HG02759 (cell line): Measurements from ENCODE around the gene ARHGEF11.
A peak's percentile ranks its signal among the peaks of the same experiment; 100 is the strongest.
"Not testable (repeated sequence)": the region's sequence is repeated elsewhere in the genome, so short reads cannot be mapped to it uniquely, and the experiment has no call there.

Experiments used
- ATAC-seq: cut with Tn5 transposase; IDR thresholded peaks from one replicate; pipeline ENCODE4 v1.9.1; 2021; ENCODE audit warnings: mild to moderate bottlenecking, moderate library complexity; ENCODE audit not compliant: unreplicated experiment

The ARHGEF11 gene, protein sequence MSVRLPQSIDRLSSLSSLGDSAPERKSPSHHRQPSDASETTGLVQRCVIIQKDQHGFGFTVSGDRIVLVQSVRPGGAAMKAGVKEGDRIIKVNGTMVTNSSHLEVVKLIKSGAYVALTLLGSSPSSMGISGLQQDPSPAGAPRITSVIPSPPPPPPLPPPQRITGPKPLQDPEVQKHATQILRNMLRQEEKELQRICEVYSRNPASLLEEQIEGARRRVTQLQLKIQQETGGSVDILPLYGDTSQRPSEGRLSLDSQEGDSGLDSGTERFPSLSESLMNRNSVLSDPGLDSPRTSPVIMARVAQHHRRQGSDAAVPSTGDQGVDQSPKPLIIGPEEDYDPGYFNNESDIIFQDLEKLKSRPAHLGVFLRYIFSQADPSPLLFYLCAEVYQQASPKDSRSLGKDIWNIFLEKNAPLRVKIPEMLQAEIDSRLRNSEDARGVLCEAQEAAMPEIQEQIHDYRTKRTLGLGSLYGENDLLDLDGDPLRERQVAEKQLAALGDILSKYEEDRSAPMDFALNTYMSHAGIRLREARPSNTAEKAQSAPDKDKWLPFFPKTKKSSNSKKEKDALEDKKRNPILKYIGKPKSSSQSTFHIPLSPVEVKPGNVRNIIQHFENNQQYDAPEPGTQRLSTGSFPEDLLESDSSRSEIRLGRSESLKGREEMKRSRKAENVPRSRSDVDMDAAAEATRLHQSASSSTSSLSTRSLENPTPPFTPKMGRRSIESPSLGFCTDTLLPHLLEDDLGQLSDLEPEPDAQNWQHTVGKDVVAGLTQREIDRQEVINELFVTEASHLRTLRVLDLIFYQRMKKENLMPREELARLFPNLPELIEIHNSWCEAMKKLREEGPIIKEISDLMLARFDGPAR (N-terminal part only)

DNA sequence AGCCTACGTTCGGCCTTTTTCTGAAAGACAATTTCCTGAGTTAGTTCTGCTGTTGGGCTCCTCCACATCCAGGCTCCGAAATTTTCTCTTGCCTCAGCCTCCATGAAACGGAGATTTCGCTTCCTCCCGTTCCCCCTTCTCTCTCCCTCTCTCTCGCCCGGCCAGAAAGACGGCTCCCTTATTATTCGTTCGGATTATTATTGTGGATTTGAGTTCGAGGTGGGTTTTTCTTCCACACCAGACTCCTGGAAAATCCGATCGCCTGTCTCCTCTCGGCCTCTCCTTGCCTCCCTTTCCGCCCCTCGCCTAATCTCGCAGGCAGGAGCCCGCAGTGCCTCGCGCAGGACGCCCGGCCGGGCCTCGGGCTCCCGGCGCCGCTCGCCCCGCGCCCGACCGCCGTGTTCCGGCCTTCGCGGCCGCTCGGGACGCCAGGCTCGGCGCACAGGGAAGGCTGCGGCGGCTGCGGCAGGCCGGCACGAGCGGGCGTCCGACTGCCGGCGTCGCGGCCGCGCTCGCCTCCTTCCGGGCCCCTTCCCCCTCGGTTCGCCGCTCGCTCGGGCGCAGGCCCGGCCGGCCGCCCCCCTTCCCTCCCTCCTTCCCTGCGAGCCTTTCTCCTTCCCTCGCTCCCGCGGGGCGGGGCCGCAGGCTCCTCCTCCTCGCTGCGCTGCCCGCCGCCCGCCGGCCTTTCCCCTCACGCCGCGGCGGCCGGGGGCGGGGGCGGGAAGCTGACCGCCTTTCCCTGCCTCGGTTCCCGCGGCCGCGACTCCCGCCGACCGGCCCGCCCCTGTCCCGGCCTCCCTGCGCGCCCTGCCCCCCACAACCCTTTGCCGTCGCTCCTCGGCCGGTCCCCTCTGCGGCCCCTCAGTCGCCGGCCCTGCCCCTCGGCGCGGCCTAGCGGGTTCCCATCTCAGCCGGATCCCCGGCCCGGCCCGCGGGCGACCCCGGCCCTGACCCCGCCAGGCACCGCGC is at the start of gene ARHGEF11:
ARHGEF11 (minus strand) TSS at position 493 of the 969 bp plus-strand sequence. CDS start 1,412 bp downstream, outside the sequence.
- ATAC-seq, result peak; percentile 66

GRCh38 chr1:157095091-157095490 is 49.5 kb upstream of the ARHGEF11 start:
- no peak for ATAC-seq

DNA sequence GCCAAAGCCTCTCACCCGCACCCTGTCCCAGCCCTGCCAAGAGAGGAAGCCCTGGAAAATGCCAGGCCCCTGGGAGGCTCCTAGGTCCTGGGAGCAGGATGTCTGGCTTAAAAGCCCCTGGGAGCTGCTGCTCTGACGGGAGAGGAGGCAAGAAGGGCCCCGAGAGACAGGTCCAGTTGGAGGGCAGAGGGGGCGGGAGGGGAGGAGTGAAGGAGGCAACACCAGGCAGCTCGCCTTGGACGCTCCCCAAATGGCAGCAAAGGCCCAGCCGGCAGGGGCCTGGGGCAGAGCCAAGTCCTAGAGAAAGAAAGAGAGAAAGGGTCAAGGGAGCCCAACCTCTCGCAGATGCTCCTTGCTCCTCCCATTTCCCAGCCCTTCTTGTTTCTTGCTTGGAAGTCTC is 47.3 kb upstream of the ARHGEF11 start:
- ATAC-seq, result no peak

DNA sequence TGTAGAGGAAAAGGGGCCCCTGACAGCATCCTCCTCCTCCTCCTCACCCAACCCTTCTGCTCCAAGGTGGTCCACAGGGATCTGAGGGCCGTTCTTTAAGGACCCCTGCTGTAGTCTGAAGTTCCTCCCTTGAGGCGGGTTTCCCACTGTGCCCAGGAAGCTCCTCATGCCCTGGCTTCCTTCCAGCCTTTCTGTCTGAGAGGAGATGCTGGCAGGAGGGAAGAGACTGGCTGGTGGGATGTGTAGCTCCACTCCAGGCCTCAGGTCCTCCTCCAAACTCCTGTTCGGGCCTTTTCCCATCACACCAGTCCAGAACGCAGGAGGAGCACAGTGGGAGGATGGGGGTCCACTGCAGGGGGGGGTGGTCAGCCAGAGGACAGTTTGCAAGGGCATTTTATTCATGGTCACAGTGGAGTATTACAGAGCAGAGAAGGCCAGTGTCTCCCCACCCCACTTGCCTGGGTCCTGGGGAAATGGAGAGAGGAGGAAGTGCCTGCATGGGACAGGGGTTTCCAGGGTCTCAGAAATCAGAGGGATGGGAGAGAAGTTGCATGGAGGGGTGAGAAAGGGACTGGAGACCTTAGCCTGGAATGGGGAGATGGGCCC is 46.2 kb upstream of the ARHGEF11 start:
- ATAC-seq, result no peak

DNA sequence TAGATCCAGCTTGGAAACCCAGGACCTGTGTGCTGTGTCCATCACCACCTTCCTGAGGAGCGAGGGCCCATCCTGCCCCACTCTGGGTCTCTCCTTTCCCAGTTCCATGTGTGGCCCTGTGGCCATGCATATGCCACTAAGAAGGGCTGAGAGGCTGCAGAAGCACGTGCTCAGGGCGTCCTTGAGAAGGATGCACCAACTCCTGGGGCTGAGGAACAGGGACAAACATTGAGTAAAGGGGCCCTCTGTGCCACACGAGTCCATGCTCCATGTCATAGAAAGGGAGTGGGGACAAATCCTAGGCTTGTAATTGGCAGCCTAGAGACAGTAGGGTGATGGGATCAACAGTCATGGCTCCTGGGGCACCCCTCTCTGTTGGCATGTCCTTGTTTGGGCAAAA is 45.6 kb upstream of the ARHGEF11 start:
- ATAC-seq, result no peak

DNA sequence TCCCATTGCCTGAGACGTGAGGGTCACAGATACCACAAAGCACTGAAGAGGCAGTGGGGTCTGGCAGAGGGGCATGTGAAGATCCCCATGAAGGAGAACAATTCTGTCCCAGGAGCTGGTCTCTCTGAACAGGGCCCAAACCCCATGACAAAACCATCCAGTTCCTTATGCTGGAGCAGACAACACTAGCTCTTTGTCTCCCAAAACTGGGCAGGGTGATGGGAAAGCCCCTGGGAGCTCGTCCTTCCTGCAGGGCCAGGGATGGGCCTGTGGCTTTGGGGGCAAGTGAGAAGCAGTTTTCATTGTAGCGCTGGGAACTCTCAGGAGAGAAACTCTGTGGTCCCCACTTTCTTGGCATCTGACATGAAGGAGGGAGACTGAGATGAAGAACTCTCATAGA is 45.2 kb upstream of the ARHGEF11 start:
- no peak for ATAC-seq

GRCh38 chr1:157090196-157090647 is 44.7 kb upstream of the ARHGEF11 start:
- no peak for ATAC-seq

DNA sequence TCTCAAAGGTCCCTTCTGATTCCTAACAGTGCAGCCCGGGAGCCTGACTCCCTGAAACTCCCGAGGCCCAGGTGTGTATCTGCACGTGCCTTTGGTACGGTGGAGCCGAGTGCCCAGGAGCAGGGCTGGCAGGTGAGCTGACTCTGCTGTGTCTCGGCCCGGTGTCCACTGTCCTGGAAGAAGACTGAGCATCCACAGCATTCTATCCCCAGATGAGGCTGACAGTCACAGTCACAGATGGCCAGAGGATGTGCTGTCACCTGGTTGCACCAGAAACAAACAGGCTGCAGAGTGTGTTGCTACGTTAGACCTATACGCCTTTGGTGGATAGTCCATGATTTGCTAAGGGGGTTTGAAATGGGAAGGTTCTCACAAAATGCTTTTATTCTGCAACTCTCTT is 44.2 kb upstream of the ARHGEF11 start:
- ATAC-seq, result no peak

DNA sequence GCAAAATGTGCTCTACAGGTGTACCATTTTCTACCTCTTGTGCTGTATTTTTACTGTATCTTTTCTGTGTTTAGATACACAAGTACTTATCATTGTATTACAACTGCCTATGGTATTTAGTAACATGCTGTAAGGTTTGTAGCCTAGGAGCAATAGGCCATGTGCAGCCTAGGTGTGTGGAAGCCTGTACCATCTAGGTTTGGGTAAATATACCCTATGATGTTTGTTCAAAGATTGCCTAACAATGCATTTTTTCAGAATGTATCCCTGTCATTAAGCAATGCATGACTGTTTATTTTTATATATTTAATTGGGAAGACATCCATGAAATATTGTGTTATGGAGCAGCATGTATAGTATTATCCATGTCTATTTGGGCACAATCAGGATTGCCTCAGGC is 43.1 kb upstream of the ARHGEF11 start:
- ATAC-seq, result no peak

GRCh38 chr1:157087030-157087429 is 41.5 kb upstream of the ARHGEF11 start:
- no peak for ATAC-seq

- ATAC-seq, result no peak
These were observed 40.8 kb upstream of the ARHGEF11 start for GRCh38 chr1:157086299-157086698.

DNA sequence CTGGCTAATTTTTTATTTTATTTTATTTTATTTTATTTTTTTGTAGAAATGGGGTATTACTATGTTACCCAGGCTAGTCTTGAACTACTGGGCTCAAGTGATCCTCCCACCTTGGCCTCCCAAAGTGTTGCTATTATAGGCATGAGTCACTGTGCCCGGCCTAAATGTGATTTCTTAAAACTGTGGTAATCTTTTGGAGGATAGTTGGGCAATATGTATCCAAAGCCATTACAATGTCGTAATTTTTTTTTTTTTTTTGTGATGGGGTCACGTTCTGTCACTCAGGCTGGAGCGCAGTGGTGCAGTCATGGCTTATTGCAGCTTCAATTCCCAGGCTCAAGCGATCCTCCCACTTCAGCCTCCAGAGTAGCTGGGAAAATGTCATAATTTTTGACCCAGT is 39.9 kb upstream of the ARHGEF11 start:
- no peak for ATAC-seq

- ATAC-seq, result no peak
These were observed 39.2 kb upstream of the ARHGEF11 start for GRCh38 chr1:157084720-157085119.

GRCh38 chr1:157081707-157082106 is 36.2 kb upstream of the ARHGEF11 start:
- no peak for ATAC-seq

DNA sequence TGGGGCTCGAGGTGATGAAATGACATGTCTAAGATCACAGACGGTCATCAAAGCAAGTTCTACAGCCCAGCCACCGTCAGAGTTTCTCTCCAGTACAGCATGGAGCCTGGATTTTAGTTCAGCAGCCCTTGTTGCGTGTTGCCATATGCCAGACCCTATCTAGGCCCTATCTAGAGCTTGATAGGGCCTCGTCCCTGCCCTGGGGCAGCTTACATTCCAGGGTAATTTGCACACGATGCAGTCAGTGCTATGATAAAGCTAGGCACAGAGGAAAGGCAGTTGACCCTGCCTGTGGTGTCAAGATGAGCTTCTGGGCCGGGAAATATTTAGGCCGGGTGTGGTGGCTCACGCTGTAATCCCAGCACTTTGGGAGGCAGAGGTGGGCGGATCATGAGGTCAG is 35.2 kb upstream of the ARHGEF11 start:
- ATAC-seq, result no peak

DNA sequence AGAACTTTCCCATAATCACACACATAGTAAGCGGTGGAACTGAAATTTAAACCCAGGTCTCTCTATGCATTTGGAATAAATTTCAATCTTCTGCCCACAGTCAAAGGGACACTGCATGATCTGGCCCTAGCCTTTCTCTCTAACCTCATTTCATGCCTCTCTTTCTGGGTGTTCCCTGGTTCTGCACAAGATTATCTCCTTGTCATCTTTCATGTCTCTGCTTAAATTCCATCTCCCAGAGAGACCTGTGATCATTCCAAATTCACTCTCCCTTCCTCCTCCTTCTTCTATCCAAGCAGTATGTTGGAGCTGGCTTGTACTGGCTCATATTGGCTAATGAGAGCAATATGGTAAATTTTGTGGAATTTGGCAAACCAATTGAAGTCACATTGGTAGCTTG is 31.9 kb upstream of the ARHGEF11 start:
- no peak for ATAC-seq

GRCh38 chr1:157073944-157074685 is 28.6 kb upstream of the ARHGEF11 start:
- ATAC-seq, result no peak

DNA sequence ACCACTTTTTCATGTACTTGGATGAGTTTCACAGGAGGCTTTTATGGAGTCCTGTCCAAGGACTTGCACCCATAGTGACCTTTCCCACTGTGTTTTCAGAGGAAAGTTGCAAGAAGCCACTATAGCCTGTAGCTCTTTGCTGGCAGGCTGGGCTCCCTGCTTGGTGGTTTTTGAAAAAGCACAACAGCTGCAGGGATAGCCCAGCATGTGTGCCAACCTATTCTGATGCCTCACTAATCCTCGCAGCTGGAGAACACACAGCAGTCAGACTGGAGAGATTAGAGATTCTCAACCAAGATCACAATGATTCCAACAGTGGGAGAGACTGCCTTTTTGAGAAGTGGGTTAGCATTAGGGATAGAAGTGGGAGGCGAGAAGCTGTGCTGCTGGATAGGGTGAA is 24.1 kb upstream of the ARHGEF11 start:
- no peak for ATAC-seq

GRCh38 chr1:157059241-157059640 is 13.7 kb upstream of the ARHGEF11 start:
- not testable (repeated sequence) for ATAC-seq

GRCh38 chr1:157056269-157056668 is 10.7 kb upstream of the ARHGEF11 start:
- no peak for ATAC-seq
